Activated CD8-positive, alpha-beta memory T cell treated with anti-CD3 and anti-CD28 coated beads, Interleukin-2, amount 50 U/mL, for 24 hours (primary cell): Measurements from ENCODE around the gene RING1.

ENCODE experiments used
- DNase-seq: peaks from one replicate; pipeline ENCODE4 v3.0.0-alpha.2; 2020; ENCODE audit errors: extremely low read depth

RING1 gene

DNA sequence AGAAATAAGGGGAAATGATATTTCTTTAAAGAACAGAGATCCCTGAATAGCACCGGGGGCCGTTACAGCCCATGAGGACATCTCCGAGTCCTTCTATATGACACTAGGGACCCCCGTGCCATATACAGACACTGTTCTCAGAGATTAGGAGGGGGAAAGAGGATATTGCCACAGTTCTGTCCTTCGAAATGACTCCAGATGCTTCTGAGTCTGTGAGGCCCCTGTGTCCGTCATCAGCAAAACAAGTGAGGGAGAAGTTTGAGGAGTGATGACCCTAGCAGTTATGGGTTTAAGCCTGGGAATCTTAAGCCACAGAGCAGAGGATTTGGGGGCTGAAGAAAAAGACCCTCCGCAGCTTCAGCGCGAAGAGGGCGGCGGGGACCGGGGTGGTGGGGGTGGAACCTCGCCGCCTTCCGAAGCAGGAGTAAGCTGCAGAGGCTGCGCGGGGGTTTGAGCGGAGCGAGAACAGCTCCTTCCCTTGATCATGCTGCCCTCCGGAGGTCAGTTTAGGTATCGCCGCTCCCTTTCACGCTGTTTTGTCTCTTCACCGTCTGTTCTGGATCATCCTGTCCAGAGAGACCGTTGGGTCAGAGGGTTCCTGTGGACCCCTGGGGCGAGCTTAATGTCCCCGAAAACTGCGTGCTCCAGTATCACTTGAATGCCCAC, 39.8 kb downstream of the RING1 start:
- DNase-seq: peak; percentile 88

GRCh38 chr6:33248643-33248931, 40.3 kb downstream of the RING1 start:
- DNase-seq: no peak

- peak; percentile 89 for DNase-seq
These were observed 40.8 kb downstream of the RING1 start for GRCh38 chr6:33248932-33249731.

DNA sequence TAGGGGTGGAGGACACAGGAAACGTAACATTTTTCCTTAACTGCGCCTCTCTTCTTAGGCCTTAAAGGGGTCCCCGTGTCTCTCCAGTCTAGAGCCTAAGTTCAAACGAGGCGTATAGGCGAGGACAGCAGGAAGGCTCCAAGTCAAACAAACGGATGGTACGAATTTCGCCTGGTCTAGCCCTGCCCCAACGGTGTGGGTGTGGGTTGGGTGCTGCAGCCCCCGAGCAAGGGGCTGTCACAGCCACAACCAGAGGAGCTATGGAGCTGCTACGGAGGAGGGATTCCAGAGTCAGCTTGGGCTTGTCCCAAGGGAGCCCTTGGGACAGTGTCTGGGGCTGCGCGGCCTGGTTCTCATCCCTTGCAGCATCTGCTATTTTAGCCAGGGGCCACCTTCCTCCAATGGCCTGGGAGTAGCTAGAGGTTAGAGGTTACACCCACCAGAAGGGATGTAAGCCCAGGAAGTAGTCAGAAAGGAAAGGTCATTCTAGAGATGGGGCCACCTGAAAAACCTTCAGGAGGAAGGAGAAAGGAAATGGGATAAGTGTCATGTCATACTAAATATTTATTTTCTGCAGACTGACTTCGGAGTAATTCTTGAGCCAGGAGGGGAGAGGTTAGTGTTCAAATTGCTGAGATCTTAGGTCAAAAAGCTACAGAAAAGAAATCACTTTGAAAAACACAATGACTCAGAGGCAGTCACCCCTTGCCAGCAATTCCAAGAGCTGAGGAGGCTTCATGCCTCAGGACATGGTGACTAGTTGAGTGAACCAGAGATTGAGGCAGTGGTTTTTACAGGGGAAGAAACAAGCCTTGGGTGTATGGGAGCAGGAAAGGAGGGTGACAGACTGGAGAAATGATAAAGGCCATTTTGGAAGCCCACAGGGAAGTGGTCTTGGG, 41.7 kb downstream of the RING1 start:
- no peak for DNase-seq

- no peak for DNase-seq
These were observed 42.4 kb downstream of the RING1 start for GRCh38 chr6:33250731-33251130.

GRCh38 chr6:33251395-33252012, 43.2 kb downstream of the RING1 start:
- no peak for DNase-seq

GRCh38 chr6:33252759-33253158, 44.5 kb downstream of the RING1 start:
- no peak for DNase-seq

DNA sequence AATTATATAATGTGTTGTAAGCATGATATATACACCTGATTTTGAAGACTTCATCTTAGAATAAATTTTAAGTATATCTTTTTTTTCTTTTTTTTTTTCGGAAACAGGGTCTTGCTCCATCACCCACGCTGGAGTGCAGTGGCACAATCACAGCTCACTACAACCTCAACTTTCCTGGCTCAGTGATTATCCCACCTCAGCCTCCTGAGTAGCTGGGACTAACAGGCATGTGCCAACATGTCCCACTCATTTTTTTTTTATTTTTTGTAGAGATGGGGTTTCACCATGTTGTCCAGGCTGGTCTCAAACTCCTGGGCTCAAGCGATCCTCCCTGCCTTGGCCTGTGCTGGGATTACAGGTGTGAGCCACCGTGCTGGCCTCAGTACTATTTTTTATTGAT, 46.3 kb downstream of the RING1 start:
- DNase-seq: no peak

- DNase-seq: no peak
These were observed 50.7 kb downstream of the RING1 start for GRCh38 chr6:33259032-33259431.
